Measurements from ENCODE around the gene CACNA2D4.

DNA sequence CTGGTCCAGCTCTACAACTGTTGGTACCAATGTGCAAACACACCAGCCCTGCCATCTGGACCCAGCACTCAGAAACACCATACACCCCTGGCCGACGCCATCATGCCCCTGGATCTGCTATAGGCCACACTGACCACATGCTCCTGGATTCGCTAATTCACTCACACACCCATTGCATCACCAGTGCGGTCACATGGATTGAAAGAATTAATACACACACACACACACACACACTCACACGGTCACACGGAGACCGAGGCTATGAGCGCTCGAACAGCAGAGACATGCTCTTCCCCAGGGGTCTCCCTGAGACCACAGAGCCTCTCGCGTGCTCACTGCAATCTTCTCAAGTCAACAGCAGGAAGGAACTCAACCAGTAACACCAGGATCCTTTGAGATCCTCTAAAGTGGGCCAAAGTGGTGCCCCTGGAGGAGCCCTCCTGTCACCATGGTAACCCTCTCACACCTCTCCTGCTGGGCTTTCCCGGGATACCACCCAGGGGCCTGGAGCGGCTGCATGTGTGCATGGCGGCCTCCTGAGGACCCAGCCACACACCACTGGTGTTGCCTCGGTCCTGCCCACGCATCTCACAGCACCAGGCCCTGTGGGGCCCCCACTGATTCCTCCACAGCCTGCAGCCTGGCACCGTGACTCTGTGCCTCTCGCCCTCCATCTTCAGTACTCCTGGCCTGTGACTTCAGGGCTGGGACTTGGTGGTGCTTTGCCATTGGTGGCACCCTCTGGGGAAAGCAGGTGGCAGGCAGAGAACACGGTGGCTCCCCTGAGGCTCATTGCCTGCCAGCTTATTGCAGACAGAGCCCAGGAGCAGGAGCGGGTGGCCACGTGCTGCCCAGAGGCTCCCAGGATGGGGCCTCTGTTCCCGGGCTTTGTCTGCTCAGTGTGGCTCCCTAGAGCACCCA lies 83.0 kb downstream of the CACNA2D4 start:
- TF ChIP-seq POLR2A (IDR thresholded peaks at IDR 0.05) = no peak
- TF ChIP-seq, protein P1, sequence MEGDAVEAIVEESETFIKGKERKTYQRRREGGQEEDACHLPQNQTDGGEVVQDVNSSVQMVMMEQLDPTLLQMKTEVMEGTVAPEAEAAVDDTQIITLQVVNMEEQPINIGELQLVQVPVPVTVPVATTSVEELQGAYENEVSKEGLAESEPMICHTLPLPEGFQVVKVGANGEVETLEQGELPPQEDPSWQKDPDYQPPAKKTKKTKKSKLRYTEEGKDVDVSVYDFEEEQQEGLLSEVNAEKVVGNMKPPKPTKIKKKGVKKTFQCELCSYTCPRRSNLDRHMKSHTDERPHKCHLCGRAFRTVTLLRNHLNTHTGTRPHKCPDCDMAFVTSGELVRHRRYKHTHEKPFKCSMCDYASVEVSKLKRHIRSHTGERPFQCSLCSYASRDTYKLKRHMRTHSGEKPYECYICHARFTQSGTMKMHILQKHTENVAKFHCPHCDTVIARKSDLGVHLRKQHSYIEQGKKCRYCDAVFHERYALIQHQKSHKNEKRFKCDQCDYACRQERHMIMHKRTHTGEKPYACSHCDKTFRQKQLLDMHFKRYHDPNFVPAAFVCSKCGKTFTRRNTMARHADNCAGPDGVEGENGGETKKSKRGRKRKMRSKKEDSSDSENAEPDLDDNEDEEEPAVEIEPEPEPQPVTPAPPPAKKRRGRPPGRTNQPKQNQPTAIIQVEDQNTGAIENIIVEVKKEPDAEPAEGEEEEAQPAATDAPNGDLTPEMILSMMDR (IDR thresholded peaks at IDR 0.05) = no peak
